Spleen (tissue), 11 donors: Measurements from ENCODE around the gene ADAMTSL1. TPM values are rescaled to one million over a fixed set of nuclear protein-coding genes. Genes with fewer than 3 reads are reported as not detected.

Experiments used
- DNase-seq: peaks from one replicate; pipeline ENCODE4 v3.0.0-alpha.2; 2020
- H3K27ac ChIP-seq, 8 donors: fragments of 200-600 bp; sonication (generic) in 7 of 8; 1 replicate in 4 of 8; 2 replicates in 4 of 8; pipeline versions ENCODE4 v1.5.0 to v1.8.0; 2016 to 2021; ENCODE audit warnings: inconsistent platforms in 4 of 8, mild to moderate bottlenecking in 4 of 8, moderate library complexity in 1 of 8
- H3K27me3 ChIP-seq, 7 donors: fragments of 200-600 bp; sonication (generic) in 6 of 7; replicated peaks in 1 of 7; 1 replicate in 4 of 7; 2 replicates in 3 of 7; pipeline versions ENCODE4 v1.5.0 to v1.8.0; 2016 to 2021; ENCODE audit warnings: inconsistent platforms in 3 of 7, mild to moderate bottlenecking in 1 of 7
- H3K36me3 ChIP-seq, 6 donors: fragments of 200-600 bp; sonication (generic) in 5 of 6; 1 replicate in 4 of 6; 2 replicates in 2 of 6; pipeline versions ENCODE4 v1.5.0 to v1.8.0; 2016 to 2021; ENCODE audit warnings: inconsistent platforms in 2 of 6
- H3K4me1 ChIP-seq, 6 donors: fragments of 200-600 bp; sonication (generic) in 5 of 6; 1 replicate in 3 of 6; 2 replicates in 3 of 6; pipeline versions ENCODE4 v1.5.0 to v1.8.0; 2016 to 2021; ENCODE audit warnings: inconsistent platforms in 3 of 6
- H3K4me3 ChIP-seq, 8 donors: fragments of 200-600 bp; sonication (generic) in 7 of 8; 1 replicate in 4 of 8; 2 replicates in 4 of 8; pipeline versions ENCODE4 v1.5.0 to v1.8.0; 2016 to 2021; ENCODE audit warnings: inconsistent platforms in 4 of 8, mild to moderate bottlenecking in 4 of 8, moderate library complexity in 2 of 8
- H3K9me3 ChIP-seq, 8 donors: fragments of 200-600 bp; sonication (generic) in 7 of 8; 1 replicate in 4 of 8; 2 replicates in 4 of 8; pipeline versions ENCODE4 v1.5.0 to v1.8.0; 2016 to 2021; ENCODE audit warnings: inconsistent platforms in 4 of 8
- POLR2A ChIP-seq, 3 donors: fragments of 450-650 bp; IDR thresholded peaks; one replicate each; pipeline ENCODE4 v1.5.1; 2017; ENCODE audit warnings: antibody characterized with exemption in 3 of 3, mild to moderate bottlenecking in 1 of 3
- POLR2AphosphoS5 ChIP-seq, 3 donors: sonication (generic); formaldehyde crosslinking; IDR thresholded peaks; one replicate each; pipeline ENCODE4 v1.5.1; 2017; ENCODE audit warnings: antibody characterized with exemption in 3 of 3
- WGBS, 5 donors: extraction: QIAGEN DNeasy Blood & Tissue Kit in 3 of 5; methylation state at CpG; one replicate each; pipeline versions ENCODE4 v1.1.5 to v1.1.7; 2013 to 2018; 5-methylcytosine and 5-hydroxymethylcytosine counted together
- intact Hi-C: fragments of 100-400 bp; cut with DNase I; formaldehyde crosslinking; loops from one replicate; pipeline ENCODE4 v1.15.0; 2023; ENCODE audit warnings: low total_unique reads
- polyA plus RNA-seq, 3 donors: library from polyadenylated mRNA; stranded (reverse); fragments of 200-250 nt; gene quantifications; one replicate each; pipeline ENCODE4 v1.2.1, GENCODE V29; 2013
- total RNA-seq, 7 donors: library from RNA; depleted of rRNA in 3 of 7; stranded (reverse); fragments of >200 nt in 3 of 7; fragmentation: NEBNext Ultra II Directional in 4 of 7; extraction: Animal tissue kit (Norgen Biotek cat#: 25700) in 4 of 7; gene quantifications; one replicate each; pipeline versions ENCODE4 v1.1.0 to v1.2.1, GENCODE V29; 2016 to 2021
- TF ChIP-seq, protein P1 (sequence below), 11 experiments: fragments of 200-600 bp in 7 of 11; fragments of 450-650 bp in 4 of 11; sonication (generic) in 4 of 11; IDR thresholded peaks in 8 of 11; conservative IDR thresholded peaks in 3 of 11; 1 replicate in 7 of 11; 2 replicates in 4 of 11; pipeline versions ENCODE4 v1.4.0 to v1.8.0; 2016 to 2021; ENCODE audit warnings: antibody characterized with exemption in 11 of 11, inconsistent platforms in 4 of 11, mild to moderate bottlenecking in 1 of 11
- donor health status: healthy with polysubstance abuse.
- donor health status: DM: no; HTN: no; CAD: no; lungs with moderate emphysema.
- donor health status: DM: no; HTN: no; CAD: no.
- donor health status: Bipolar disorder and iron deficiency.
- donor health status: healthy.
- donor health status: DM: no; HTN: no; CAD: no.
- donor health status: DM: yes; HTN: yes; CAD: no.

The ADAMTSL1 gene
- total and polyA plus RNA-seq, 10 donors: 0.35 to 5.3 (median 2.2) TPM

GRCh38 chr9:18666348-18666747, 192.4 kb downstream of the ADAMTSL1 start:
- TF ChIP-seq POLR2AphosphoS5 (IDR thresholded peaks at IDR 0.05): no peak
- TF ChIP-seq POLR2A (IDR thresholded peaks at IDR 0.05): no peak
- TF ChIP-seq, protein P1, sequence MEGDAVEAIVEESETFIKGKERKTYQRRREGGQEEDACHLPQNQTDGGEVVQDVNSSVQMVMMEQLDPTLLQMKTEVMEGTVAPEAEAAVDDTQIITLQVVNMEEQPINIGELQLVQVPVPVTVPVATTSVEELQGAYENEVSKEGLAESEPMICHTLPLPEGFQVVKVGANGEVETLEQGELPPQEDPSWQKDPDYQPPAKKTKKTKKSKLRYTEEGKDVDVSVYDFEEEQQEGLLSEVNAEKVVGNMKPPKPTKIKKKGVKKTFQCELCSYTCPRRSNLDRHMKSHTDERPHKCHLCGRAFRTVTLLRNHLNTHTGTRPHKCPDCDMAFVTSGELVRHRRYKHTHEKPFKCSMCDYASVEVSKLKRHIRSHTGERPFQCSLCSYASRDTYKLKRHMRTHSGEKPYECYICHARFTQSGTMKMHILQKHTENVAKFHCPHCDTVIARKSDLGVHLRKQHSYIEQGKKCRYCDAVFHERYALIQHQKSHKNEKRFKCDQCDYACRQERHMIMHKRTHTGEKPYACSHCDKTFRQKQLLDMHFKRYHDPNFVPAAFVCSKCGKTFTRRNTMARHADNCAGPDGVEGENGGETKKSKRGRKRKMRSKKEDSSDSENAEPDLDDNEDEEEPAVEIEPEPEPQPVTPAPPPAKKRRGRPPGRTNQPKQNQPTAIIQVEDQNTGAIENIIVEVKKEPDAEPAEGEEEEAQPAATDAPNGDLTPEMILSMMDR (IDR thresholded peaks at IDR 0.05 in 8 of 11, conservative IDR thresholded peaks at IDR 0.05 in 3 of 11): no peak
- Histone ChIP-seq H3K9me3 (no peaks in the 10 kb centered on the region), H3K4me1 (no peaks in the 10 kb centered on the region), H3K36me3 (no peaks in the 10 kb centered on the region), H3K27me3 (no peaks in the 10 kb centered on the region), H3K4me3 (no peak overlapping the region), H3K27ac (no peak overlapping the region)
- WGBS, 5 donors: 57 to 79% (median 77%) methylated on average over 2 of the region's 2 CpGs
- intact Hi-C loops: no loop called here
- no peak for DNase-seq

DNA sequence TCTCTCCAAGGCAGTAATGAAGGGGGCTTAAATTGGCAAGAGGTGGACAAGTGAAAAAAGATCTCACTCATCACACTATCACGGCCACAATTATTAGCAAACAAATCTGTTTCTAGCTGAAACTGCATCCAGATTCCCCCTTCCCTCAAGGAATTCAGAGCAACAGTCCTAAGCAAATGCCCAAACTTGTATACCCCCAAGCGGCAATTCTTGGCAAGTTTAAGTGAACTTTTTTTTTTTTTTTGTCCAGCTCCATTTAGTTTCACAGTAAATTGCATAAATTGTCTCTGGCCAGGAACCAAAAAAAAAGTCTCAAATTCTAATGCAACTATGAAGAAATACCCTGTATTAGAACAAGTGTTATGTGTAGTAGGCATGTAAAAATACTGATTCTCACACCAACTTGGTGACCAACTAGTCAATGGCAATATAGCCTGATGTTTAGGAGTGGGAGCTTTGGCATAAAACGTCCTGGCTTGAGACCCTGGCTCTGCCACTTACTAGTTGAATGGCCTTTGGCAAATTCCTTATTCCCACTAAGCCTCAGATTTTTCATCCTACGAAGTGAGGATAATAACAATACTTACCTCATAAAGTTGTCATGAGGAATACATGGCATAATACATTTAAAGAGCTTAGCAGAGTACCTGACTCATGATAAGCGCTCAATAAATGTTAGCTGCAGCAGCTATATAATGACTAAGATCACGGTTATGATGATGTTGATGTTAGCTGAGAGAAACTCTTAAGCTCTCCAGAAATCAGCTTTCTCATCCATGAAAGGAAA, 193.2 kb downstream of the ADAMTSL1 start:
- H3K4me3 ChIP-seq: no peak overlapping the region

DNA sequence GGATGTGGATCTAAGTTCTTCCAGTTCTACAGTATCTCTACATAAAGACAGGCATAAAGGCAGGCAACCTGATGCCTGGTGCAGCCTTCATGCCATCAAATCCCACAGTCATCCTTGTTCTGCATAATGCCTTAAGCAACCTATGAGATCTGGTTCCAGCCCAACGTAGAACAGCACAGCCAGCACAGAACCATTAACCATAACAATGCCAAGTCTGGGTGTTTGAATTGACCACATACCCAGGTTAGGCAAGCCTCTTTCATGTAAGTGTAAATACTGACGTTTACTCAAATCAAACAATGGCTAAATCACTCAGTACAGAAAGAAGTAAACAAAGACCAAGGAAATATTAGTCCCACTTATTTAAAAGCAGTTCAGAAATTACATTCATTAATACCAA, 195.0 kb downstream of the ADAMTSL1 start:
- Histone ChIP-seq H3K4me1 (no peaks in the 10 kb centered on the region), H3K9me3 (no peaks in the 10 kb centered on the region), H3K27me3 (no peaks in the 10 kb centered on the region), H3K36me3 (no peaks in the 10 kb centered on the region), H3K27ac (no peak overlapping the region), H3K4me3 (no peak overlapping the region)
- intact Hi-C loops: no loop called here
- no peak for DNase-seq
- TF ChIP-seq, protein P1 (IDR thresholded peaks at IDR 0.05 in 8 of 11, conservative IDR thresholded peaks at IDR 0.05 in 3 of 11): no peak
- TF ChIP-seq POLR2A (IDR thresholded peaks at IDR 0.05) (no peak), POLR2AphosphoS5 (IDR thresholded peaks at IDR 0.05) (no peak)
- WGBS, 5 donors: 50 to 75% (median 63%) methylated on average over 2 of the region's 2 CpGs

More for the DNA sequence above, 193.2 kb downstream of the ADAMTSL1 start:
- TF ChIP-seq, protein P1 (IDR thresholded peaks at IDR 0.05 in 8 of 11, conservative IDR thresholded peaks at IDR 0.05 in 3 of 11): no peak
- TF ChIP-seq POLR2A (IDR thresholded peaks at IDR 0.05) (no peak), POLR2AphosphoS5 (IDR thresholded peaks at IDR 0.05) (no peak)
- no peaks in the 10 kb centered on the region for H3K9me3 ChIP-seq
- intact Hi-C loops: no loop called here
- 72 to 85% (median 81%) methylated on average over 6 of the region's 6 CpGs for WGBS, 5 donors
- no peak for DNase-seq
- no peaks in the 10 kb centered on the region for H3K27me3 ChIP-seq
- no peaks in the 10 kb centered on the region for H3K36me3 ChIP-seq
- H3K27ac ChIP-seq: no peak overlapping the region
- H3K4me1 ChIP-seq: no peaks in the 10 kb centered on the region

- TF ChIP-seq POLR2AphosphoS5 (IDR thresholded peaks at IDR 0.05): no peak
- TF ChIP-seq, protein P1 (IDR thresholded peaks at IDR 0.05 in 8 of 11, conservative IDR thresholded peaks at IDR 0.05 in 3 of 11): no peak
- Histone ChIP-seq H3K4me3 (no peak overlapping the region), H3K9me3 (no peaks in the 10 kb centered on the region), H3K4me1 (no peaks in the 10 kb centered on the region), H3K27me3 (no peaks in the 10 kb centered on the region), H3K36me3 (no peaks in the 10 kb centered on the region), H3K27ac (no peak overlapping the region)
- no peak for DNase-seq
- intact Hi-C loops: no loop called here
These were observed 198.8 kb downstream of the ADAMTSL1 start for GRCh38 chr9:18672706-18673105.
